KMS-11 (cell line): ENCODE results near the gene PTH2R.

ENCODE experiments used
- H2AFZ ChIP-seq: fragments of 200-600 bp; sonication (generic); 2 replicates; pipeline ENCODE4 v1.6.1; 2016; ENCODE audit warnings: antibody characterized with exemption, mixed run types, low read depth
- H3K27ac ChIP-seq: fragments of 200-600 bp; sonication (generic); 2 replicates; pipeline ENCODE4 v1.6.1; 2016; ENCODE audit warnings: mild to moderate bottlenecking, mixed run types
- H3K27me3 ChIP-seq: fragments of 200-600 bp; sonication (generic); 2 replicates; pipeline ENCODE4 v1.6.1; 2017; ENCODE audit warnings: mild to moderate bottlenecking, low read depth, mixed run types, moderate library complexity; ENCODE audit not compliant: insufficient read depth
- H3K36me3 ChIP-seq: fragments of 200-600 bp; sonication (generic); 2 replicates; pipeline ENCODE4 v1.6.1; 2017; ENCODE audit warnings: mild to moderate bottlenecking, mixed run types; ENCODE audit not compliant: insufficient read depth
- H3K4me1 ChIP-seq: fragments of 200-600 bp; sonication (generic); 2 replicates; pipeline ENCODE4 v1.6.1; 2016; ENCODE audit warnings: mild to moderate bottlenecking, low read depth, mixed run types; ENCODE audit not compliant: poor library complexity, severe bottlenecking
- H3K4me2 ChIP-seq: fragments of 200-600 bp; sonication (generic); 2 replicates; pipeline ENCODE4 v1.7.0; 2016; ENCODE audit warnings: mild to moderate bottlenecking, mixed run types
- H3K4me3 ChIP-seq: fragments of 200-600 bp; sonication (generic); IDR thresholded peaks from 2 replicates; pipeline ENCODE4 v1.6.1; 2017; ENCODE audit warnings: low read depth, low read length, mixed read lengths; ENCODE audit not compliant: insufficient read depth
- H3K79me2 ChIP-seq: fragments of 200-600 bp; sonication (generic); 2 replicates; pipeline ENCODE4 v1.6.1; 2016; ENCODE audit warnings: low read depth, mixed run types; ENCODE audit not compliant: insufficient read depth
- H3K9ac ChIP-seq: fragments of 200-600 bp; sonication (generic); 2 replicates; pipeline ENCODE4 v1.6.1; 2016; ENCODE audit warnings: mild to moderate bottlenecking, mixed run types
- H4K20me1 ChIP-seq: fragments of 200-600 bp; sonication (generic); 2 replicates; pipeline ENCODE4 v1.6.1; 2016; ENCODE audit warnings: mild to moderate bottlenecking, mixed run types; ENCODE audit not compliant: insufficient read depth
- TF ChIP-seq, protein P1 (sequence below): fragments of 200-600 bp; sonication (generic); conservative IDR thresholded peaks from 2 replicates; pipeline ENCODE4 v1.6.1; 2017; ENCODE audit warnings: low read depth, mild to moderate bottlenecking, antibody characterized with exemption, low read length, moderate library complexity, mixed read lengths

The PTH2R gene

GRCh38 chr2:208359632-208359986 lies 47.0 kb upstream of the PTH2R start:
- TF ChIP-seq, protein P1, sequence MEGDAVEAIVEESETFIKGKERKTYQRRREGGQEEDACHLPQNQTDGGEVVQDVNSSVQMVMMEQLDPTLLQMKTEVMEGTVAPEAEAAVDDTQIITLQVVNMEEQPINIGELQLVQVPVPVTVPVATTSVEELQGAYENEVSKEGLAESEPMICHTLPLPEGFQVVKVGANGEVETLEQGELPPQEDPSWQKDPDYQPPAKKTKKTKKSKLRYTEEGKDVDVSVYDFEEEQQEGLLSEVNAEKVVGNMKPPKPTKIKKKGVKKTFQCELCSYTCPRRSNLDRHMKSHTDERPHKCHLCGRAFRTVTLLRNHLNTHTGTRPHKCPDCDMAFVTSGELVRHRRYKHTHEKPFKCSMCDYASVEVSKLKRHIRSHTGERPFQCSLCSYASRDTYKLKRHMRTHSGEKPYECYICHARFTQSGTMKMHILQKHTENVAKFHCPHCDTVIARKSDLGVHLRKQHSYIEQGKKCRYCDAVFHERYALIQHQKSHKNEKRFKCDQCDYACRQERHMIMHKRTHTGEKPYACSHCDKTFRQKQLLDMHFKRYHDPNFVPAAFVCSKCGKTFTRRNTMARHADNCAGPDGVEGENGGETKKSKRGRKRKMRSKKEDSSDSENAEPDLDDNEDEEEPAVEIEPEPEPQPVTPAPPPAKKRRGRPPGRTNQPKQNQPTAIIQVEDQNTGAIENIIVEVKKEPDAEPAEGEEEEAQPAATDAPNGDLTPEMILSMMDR = no peak
- H2AFZ ChIP-seq = no peak overlapping the region
- H3K36me3 ChIP-seq = no peaks in the 10 kb centered on the region
- no peak overlapping the region for H3K27ac ChIP-seq
- H3K9ac ChIP-seq = no peak overlapping the region
- H3K4me2 ChIP-seq = no peak overlapping the region
- no peaks in the 10 kb centered on the region for H3K4me1 ChIP-seq
- no peaks in the 10 kb centered on the region for H3K27me3 ChIP-seq
- no peaks in the 10 kb centered on the region for H4K20me1 ChIP-seq
- H3K4me3 ChIP-seq = no peak overlapping the region
- no peaks in the 10 kb centered on the region for H3K79me2 ChIP-seq

DNA sequence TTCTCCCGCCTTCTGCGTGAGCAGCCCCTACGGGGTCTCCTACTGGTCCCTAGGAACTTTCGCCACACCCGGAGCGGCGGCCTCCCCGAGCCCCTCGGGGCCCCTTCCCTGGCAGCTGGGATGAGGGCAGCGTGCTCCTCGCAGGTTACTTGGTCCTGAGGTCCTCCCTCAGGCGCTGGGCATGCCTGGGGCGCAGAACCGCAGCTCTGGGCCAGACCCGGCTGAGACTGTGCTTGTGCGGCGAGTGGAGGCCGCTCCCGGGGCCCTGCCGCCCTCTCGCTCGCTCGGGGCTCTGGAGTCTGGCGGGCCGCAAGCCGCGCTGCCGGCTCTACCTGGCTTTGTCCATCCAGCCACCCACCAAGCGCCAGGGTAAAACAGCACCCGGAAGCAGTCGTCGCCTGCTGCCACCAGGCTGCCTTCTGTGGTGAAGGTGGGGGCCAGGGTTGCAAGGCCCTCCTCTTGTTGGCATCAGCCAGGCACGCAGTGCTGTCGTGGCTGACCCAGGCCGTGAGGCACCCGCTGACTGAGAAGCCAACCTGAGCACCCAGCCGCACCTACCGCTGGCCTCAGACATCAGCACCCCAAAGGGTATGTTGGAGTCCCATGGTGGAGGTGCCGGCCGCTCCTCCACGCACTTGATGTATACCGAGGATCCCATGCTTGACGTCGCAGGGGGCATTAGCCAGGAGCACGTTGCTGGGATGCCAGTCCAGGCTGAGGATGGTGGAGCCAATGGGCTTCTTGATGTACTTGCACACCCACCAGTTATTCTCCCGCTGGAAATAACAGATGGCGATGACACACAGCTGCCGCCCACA lies 46.1 kb upstream of the PTH2R start:
- TF ChIP-seq, protein P1 = no peak
- Histone ChIP-seq H3K9ac (no peak overlapping the region), H3K4me3 (no peak overlapping the region), H3K79me2 (no peaks in the 10 kb centered on the region), H3K4me2 (no peak overlapping the region), H3K36me3 (no peaks in the 10 kb centered on the region), H3K4me1 (no peaks in the 10 kb centered on the region), H4K20me1 (no peaks in the 10 kb centered on the region), H2AFZ (no peak overlapping the region), H3K27me3 (no peaks in the 10 kb centered on the region), H3K27ac (no peak overlapping the region)

DNA sequence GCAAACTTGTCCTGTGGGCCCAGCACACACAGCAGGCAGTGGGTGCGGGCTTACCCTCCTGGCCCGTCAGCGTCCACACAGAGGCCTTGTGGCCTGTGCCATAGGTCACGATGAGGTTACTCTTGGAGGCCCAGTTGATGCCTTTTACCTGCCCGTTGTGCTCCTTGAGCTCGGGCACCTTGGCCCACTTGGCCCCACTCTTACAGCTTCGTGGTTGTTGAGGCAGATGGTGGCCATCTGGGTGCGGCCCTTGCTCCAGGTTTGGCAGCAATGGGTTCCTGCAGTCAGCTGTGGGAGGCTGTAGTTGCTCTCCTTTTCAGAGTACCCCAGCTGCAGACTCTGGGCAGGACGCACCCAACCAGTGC lies 45.5 kb upstream of the PTH2R start:
- no peak overlapping the region for H3K27ac ChIP-seq
- TF ChIP-seq, protein P1 = no peak

GRCh38 chr2:208363485-208363884 lies 43.1 kb upstream of the PTH2R start:
- H3K27me3 ChIP-seq = no peaks in the 10 kb centered on the region
- H3K4me3 ChIP-seq = no peak overlapping the region
- H3K79me2 ChIP-seq = no peaks in the 10 kb centered on the region
- H4K20me1 ChIP-seq = no peaks in the 10 kb centered on the region
- no peaks in the 10 kb centered on the region for H3K4me1 ChIP-seq
- no peak overlapping the region for H3K9ac ChIP-seq
- H3K27ac ChIP-seq = no peak overlapping the region
- no peak overlapping the region for H2AFZ ChIP-seq
- TF ChIP-seq, protein P1 = no peak
- no peaks in the 10 kb centered on the region for H3K36me3 ChIP-seq
- no peak overlapping the region for H3K4me2 ChIP-seq

More for the DNA sequence above, 45.5 kb upstream of the PTH2R start:
- no peaks in the 10 kb centered on the region for H3K36me3 ChIP-seq
- no peaks in the 10 kb centered on the region for H4K20me1 ChIP-seq
- no peak overlapping the region for H3K4me3 ChIP-seq
- H3K9ac ChIP-seq = no peak overlapping the region
- H3K79me2 ChIP-seq = no peaks in the 10 kb centered on the region
- H3K27me3 ChIP-seq = no peaks in the 10 kb centered on the region
- H3K4me1 ChIP-seq = no peaks in the 10 kb centered on the region
- H2AFZ ChIP-seq = no peak overlapping the region
- H3K4me2 ChIP-seq = no peak overlapping the region
